Endothelial cell of umbilical vein (primary cell): Measurements from ENCODE around the gene AKAP13. TPM values are rescaled to one million over a fixed set of nuclear protein-coding genes. Genes with fewer than 3 reads are reported as not detected.

Experiments used
- BruUV-seq: library from RNA; stranded (reverse); fragments of 400-500 nt; replicated peaks from 2 replicates; lab custom pipeline; 2021; lab: Mats Ljungman, UMichigan
- CTCF ChIA-PET: fragments of 300-600, 350-600 bp; sonication (Branson Sonifier 250); formaldehyde crosslinking; loops from one replicate; lab custom pipeline; 2021; ENCODE audit warnings: antibody characterized with exemption, inconsistent platforms; lab: Charles Lee
- POLR2A ChIA-PET: fragments of 300-600, 350-600 bp; sonication (Branson Sonifier 250); formaldehyde crosslinking; loops from one replicate; lab custom pipeline; 2021; ENCODE audit warnings: antibody characterized with exemption, inconsistent platforms; lab: Charles Lee
- DNase-seq: peaks from one replicate; pipeline ENCODE4 v3.0.0-alpha.2; 2011; ENCODE audit warnings: low read depth, low spot score
- FAIRE-seq: peaks from 2 replicates; lab custom pipeline; 2011; peaks lifted over from hg19 to GRCh38; lab: Jason Lieb, UNC
- H2AFZ ChIP-seq: 2 replicates; pipeline ENCODE4 v1.6.0; 2012; ENCODE audit warnings: low read depth, low read length, control low read depth, inconsistent platforms
- H3K27ac ChIP-seq: 2 replicates; pipeline ENCODE4 v1.5.1; 2011; ENCODE audit warnings: low read depth, mild to moderate bottlenecking, control low read depth, low read length, moderate library complexity; ENCODE audit not compliant: insufficient read depth
- H3K27me3 ChIP-seq, 2 experiments: 2 replicates each; pipeline versions ENCODE4 v1.6.0 to v1.6.1; 2011; ENCODE audit warnings: low read length in 2 of 2, mixed read lengths in 1 of 2; ENCODE audit not compliant: control insufficient read depth in 2 of 2, insufficient read depth in 2 of 2
- H3K36me3 ChIP-seq, 2 experiments: 2 replicates in 1 of 2; 3 replicates in 1 of 2; pipeline ENCODE4 v1.5.1; 2011; ENCODE audit warnings: low read length in 2 of 2, mild to moderate bottlenecking in 1 of 2, moderate library complexity in 1 of 2; ENCODE audit not compliant: control insufficient read depth in 2 of 2, insufficient read depth in 2 of 2; ENCODE audit errors: extremely low read depth in 1 of 2
- H3K4me1 ChIP-seq: 3 replicates; pipeline ENCODE4 v1.5.1; 2011; ENCODE audit warnings: mild to moderate bottlenecking, low read length; ENCODE audit not compliant: control insufficient read depth, insufficient read depth; ENCODE audit errors: extremely low read depth
- H3K4me2 ChIP-seq: 2 replicates; pipeline ENCODE4 v1.6.1; 2011; ENCODE audit warnings: low read length, control low read depth, mixed read lengths; ENCODE audit not compliant: insufficient read depth
- H3K4me3 ChIP-seq, 3 experiments: fragments of 200-600 bp in 1 of 3; sonication (generic), shearing (Covaris generic) in 1 of 3; replicated peaks in 1 of 3; 2 replicates each; pipeline ENCODE4 v1.5.1; 2011 to 2016; ENCODE audit warnings: control low read depth in 3 of 3, low read length in 3 of 3, mild to moderate bottlenecking in 2 of 3, inconsistent platforms in 1 of 3, low read depth in 1 of 3, moderate library complexity in 1 of 3; ENCODE audit not compliant: insufficient read depth in 1 of 3
- H3K79me2 ChIP-seq: 2 replicates; pipeline ENCODE4 v1.6.0; 2012; ENCODE audit warnings: low read length, inconsistent platforms; ENCODE audit not compliant: control insufficient read depth, insufficient read depth
- H3K9ac ChIP-seq: replicated peaks from 2 replicates; pipeline ENCODE3; 2011; ENCODE audit warnings: low read length, control low read depth; ENCODE audit not compliant: insufficient read depth; ENCODE audit errors: extremely low read depth
- H3K9me1 ChIP-seq: replicated peaks from 3 replicates; pipeline ENCODE4 v1.6.0; 2011; ENCODE audit warnings: mild to moderate bottlenecking, low read length; ENCODE audit not compliant: control insufficient read depth, insufficient read depth; ENCODE audit errors: extremely low read depth
- H3K9me3 ChIP-seq: replicated peaks from 2 replicates; pipeline ENCODE4 v1.5.1; 2012; ENCODE audit warnings: low read length, inconsistent platforms; ENCODE audit not compliant: control insufficient read depth, insufficient read depth
- H4K20me1 ChIP-seq: replicated peaks from 2 replicates; pipeline ENCODE3; 2011; ENCODE audit warnings: mild to moderate bottlenecking, low read length; ENCODE audit not compliant: control insufficient read depth, insufficient read depth; ENCODE audit errors: extremely low read depth
- EZH2 ChIP-seq: IDR thresholded peaks from 2 replicates; pipeline ENCODE4 v1.6.1; 2012; ENCODE audit warnings: borderline replicate concordance, low read depth, mild to moderate bottlenecking, moderate library complexity, low read length, inconsistent platforms; ENCODE audit not compliant: severe bottlenecking
- FOS ChIP-seq: IDR thresholded peaks from 2 replicates; pipeline ENCODE4 v1.6.1; 2011; ENCODE audit warnings: mild to moderate bottlenecking, low read length, moderate library complexity, borderline replicate concordance; ENCODE audit not compliant: insufficient read depth
- GATA2 ChIP-seq: IDR thresholded peaks from 2 replicates; pipeline ENCODE4 v1.7.0; 2011; ENCODE audit warnings: low read depth, mild to moderate bottlenecking, moderate library complexity, mixed read lengths, low read length; ENCODE audit not compliant: insufficient read length, insufficient read depth
- JUN ChIP-seq: IDR thresholded peaks from 2 replicates; pipeline ENCODE4 v1.6.1; 2011; ENCODE audit warnings: borderline replicate concordance, low read depth; ENCODE audit not compliant: insufficient read length, insufficient read depth
- MYC ChIP-seq: IDR thresholded peaks from one replicate; pipeline ENCODE4 v1.6.1; 2011; ENCODE audit warnings: mild to moderate bottlenecking, low read depth, low read length
- POLR2A ChIP-seq: IDR thresholded peaks from 2 replicates; pipeline ENCODE4 v1.6.1; 2012; ENCODE audit warnings: low read depth, mild to moderate bottlenecking, control low read depth, low read length
- POLR2AphosphoS5 ChIP-seq: IDR thresholded peaks from 2 replicates; pipeline ENCODE4 v1.6.1; 2012; ENCODE audit warnings: low read depth, mild to moderate bottlenecking, control low read depth, low read length, moderate library complexity; ENCODE audit not compliant: insufficient read depth
- dilution Hi-C: fragments of 300-500 bp; cut with MboI; formaldehyde crosslinking; loops from one replicate; pipeline ENCODE4 v1.15.0; 2019; ENCODE audit warnings: low sequenced_read_pairs; ENCODE audit not compliant: extremely low pct_ligation_motif_present
- intact Hi-C: fragments of 100-400 bp; cut with micrococcal nuclease; formaldehyde crosslinking; loops from one replicate; pipeline ENCODE4 v1.10.0; 2022
- polyA plus RNA-seq, 4 experiments: library from polyadenylated mRNA; depleted of rRNA in 3 of 4; stranded (reverse) in 3 of 4; unstranded in 1 of 4; fragments of >200 nt; gene quantifications; 2 replicates each; pipeline versions ENCODE4 v1.2.1 to v1.2.3, GENCODE V29; 2011 to 2012; ENCODE audit warnings: missing spikeins in 1 of 4
- total RNA-seq: library from RNA; stranded (reverse); gene quantifications from 2 replicates; pipeline ENCODE4 v1.2.3, GENCODE V29; 2021
- TF ChIP-seq, protein P1 (sequence below): IDR thresholded peaks from 2 replicates; pipeline ENCODE4 v1.6.1; 2011; ENCODE audit not compliant: insufficient read depth, insufficient read length
- TF ChIP-seq, protein P2 (sequence below), 2 donors: IDR thresholded peaks; 1 replicate in 1 of 2; 2 replicates in 1 of 2; pipeline ENCODE4 v1.5.1; 2011; ENCODE audit warnings: low read length in 2 of 2, mild to moderate bottlenecking in 2 of 2, moderate library complexity in 2 of 2, control low read depth in 1 of 2, inconsistent platforms in 1 of 2, low read depth in 1 of 2; ENCODE audit not compliant: insufficient read depth in 1 of 2; ENCODE audit errors: extremely low read depth in 1 of 2

Gene AKAP13
- total and polyA plus RNA-seq, 2 donors (not counting 3 experiments of a cell fraction or from before 2014, with no cell fraction given): 22.8 to 87.8 TPM

- no peak overlapping the region for H2AFZ ChIP-seq
- ChIA-PET POLR2A (no interaction called here), CTCF (no interaction called here)
- no peak for DNase-seq
- H3K9me3 ChIP-seq: no peaks in the 10 kb centered on the region
- peaks cover 33% of the 10 kb centered on the region for H3K4me1 ChIP-seq
- H3K4me2 ChIP-seq: no peak overlapping the region
- FAIRE-seq: no peak
- intact Hi-C loops (no loop called here), dilution Hi-C loops (no loop called here)
- TF ChIP-seq FOS (no peak), EZH2 (no peak), POLR2A (no peak), GATA2 (no peak), MYC (no peak), POLR2AphosphoS5 (no peak), JUN (no peak)
- TF ChIP-seq, protein P1, sequence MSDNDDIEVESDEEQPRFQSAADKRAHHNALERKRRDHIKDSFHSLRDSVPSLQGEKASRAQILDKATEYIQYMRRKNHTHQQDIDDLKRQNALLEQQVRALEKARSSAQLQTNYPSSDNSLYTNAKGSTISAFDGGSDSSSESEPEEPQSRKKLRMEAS: no peak
- TF ChIP-seq, protein P2, sequence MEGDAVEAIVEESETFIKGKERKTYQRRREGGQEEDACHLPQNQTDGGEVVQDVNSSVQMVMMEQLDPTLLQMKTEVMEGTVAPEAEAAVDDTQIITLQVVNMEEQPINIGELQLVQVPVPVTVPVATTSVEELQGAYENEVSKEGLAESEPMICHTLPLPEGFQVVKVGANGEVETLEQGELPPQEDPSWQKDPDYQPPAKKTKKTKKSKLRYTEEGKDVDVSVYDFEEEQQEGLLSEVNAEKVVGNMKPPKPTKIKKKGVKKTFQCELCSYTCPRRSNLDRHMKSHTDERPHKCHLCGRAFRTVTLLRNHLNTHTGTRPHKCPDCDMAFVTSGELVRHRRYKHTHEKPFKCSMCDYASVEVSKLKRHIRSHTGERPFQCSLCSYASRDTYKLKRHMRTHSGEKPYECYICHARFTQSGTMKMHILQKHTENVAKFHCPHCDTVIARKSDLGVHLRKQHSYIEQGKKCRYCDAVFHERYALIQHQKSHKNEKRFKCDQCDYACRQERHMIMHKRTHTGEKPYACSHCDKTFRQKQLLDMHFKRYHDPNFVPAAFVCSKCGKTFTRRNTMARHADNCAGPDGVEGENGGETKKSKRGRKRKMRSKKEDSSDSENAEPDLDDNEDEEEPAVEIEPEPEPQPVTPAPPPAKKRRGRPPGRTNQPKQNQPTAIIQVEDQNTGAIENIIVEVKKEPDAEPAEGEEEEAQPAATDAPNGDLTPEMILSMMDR (IDR thresholded peaks at IDR 0.05; ENCODE audit: extremely low read depth in 1 of 2, insufficient read depth in 1 of 2, low read depth in 1 of 2, low read length in 2 of 2): no peak
- H4K20me1 ChIP-seq: no peaks in the 10 kb centered on the region
- H3K9ac ChIP-seq: no peak overlapping the region
- no peak overlapping the region for H3K27ac ChIP-seq
- no peaks in the 10 kb centered on the region for H3K27me3 ChIP-seq
- no peaks in the 10 kb centered on the region for H3K36me3 ChIP-seq
- H3K4me3 ChIP-seq: no peak overlapping the region
- no TSS peak for BruUV-seq
- peaks cover 15% of the 10 kb centered on the region for H3K79me2 ChIP-seq
- no peaks in the 10 kb centered on the region for H3K9me1 ChIP-seq
These were observed 229.1 kb downstream of the AKAP13 start for GRCh38 chr15:85609492-85609891.
